Kidney epithelial cell (primary cell): ENCODE results near the gene CISH. TPM values are rescaled to one million over a fixed set of nuclear protein-coding genes. Genes with fewer than 3 reads are reported as not detected.

Experiments used
- DNase-seq: peaks from one replicate; pipeline ENCODE4 v3.0.0-alpha.2; 2010; ENCODE audit warnings: low read depth
- H3K27me3 ChIP-seq: 2 replicates; pipeline ENCODE4 v1.6.0; 2011; ENCODE audit warnings: low read length; ENCODE audit not compliant: control insufficient read depth, insufficient read depth
- H3K36me3 ChIP-seq: 2 replicates; pipeline ENCODE4 v1.5.1; 2011; ENCODE audit warnings: low read length; ENCODE audit not compliant: control insufficient read depth, insufficient read depth
- H3K4me3 ChIP-seq: 2 replicates; pipeline ENCODE4 v1.5.1; 2011; ENCODE audit warnings: low read depth, mild to moderate bottlenecking, control low read depth, low read length
- CTCF ChIP-seq: IDR thresholded peaks from 2 replicates; pipeline ENCODE4 v1.5.1; 2011; ENCODE audit warnings: mild to moderate bottlenecking, moderate library complexity, low read length, control low read depth, inconsistent platforms; ENCODE audit not compliant: insufficient read depth, poor library complexity, severe bottlenecking
- total RNA-seq: library from RNA; depleted of rRNA; stranded (reverse); fragments of >200 nt; gene quantifications from 2 replicates; pipeline ENCODE4 v1.2.3, GENCODE V29; 2015

CISH gene
- total RNA-seq, 1 donor from 2014 or later, result 4.8 TPM

GRCh38 chr3:50620820-50621219, 9.2 kb upstream of the CISH start:
- no peak overlapping the region for H3K4me3 ChIP-seq
- no peaks in the 10 kb centered on the region for H3K27me3 ChIP-seq
- DNase-seq, result no peak
- TF ChIP-seq CTCF, result no peak
- no peaks in the 10 kb centered on the region for H3K36me3 ChIP-seq

- H3K4me3 ChIP-seq, result no peak overlapping the region
- DNase-seq, result no peak
- no peaks in the 10 kb centered on the region for H3K27me3 ChIP-seq
- H3K36me3 ChIP-seq, result no peaks in the 10 kb centered on the region
- TF ChIP-seq CTCF, result peak; percentile 10
These were observed 8.8 kb upstream of the CISH start for GRCh38 chr3:50620420-50620819.

GRCh38 chr3:50617911-50618481, 6.4 kb upstream of the CISH start:
- Histone ChIP-seq H3K36me3 (no peaks in the 10 kb centered on the region), H3K4me3 (peak overlapping the region; percentile 76), H3K27me3 (peaks cover 3% of the 10 kb centered on the region)
- TF ChIP-seq CTCF, result no peak
- no peak for DNase-seq

- Histone ChIP-seq H3K27me3 (peaks cover 8% of the 10 kb centered on the region), H3K4me3 (peak within 1 kb of the TSS; percentile 76), H3K36me3 (no peaks in the 10 kb centered on the region)
- no peak for DNase-seq
- no peak for TF ChIP-seq CTCF
These were observed 5.7 kb upstream of the CISH start, which contains the start of gene MAPKAPK3 for GRCh38 chr3:50617096-50617791. MAPKAPK3 (plus strand) TSS chr3:50617151; CDS start chr3:50617566, 415 bp downstream.

GRCh38 chr3:50616770-50617095, 5.2 kb upstream of the CISH start:
- Histone ChIP-seq H3K36me3 (no peaks in the 10 kb centered on the region), H3K4me3 (peak overlapping the region; percentile 44), H3K27me3 (peaks cover 8% of the 10 kb centered on the region)
- no peak for DNase-seq
- TF ChIP-seq CTCF, result no peak
